GM19239 (cell line): ENCODE results near the gene AKAP8.
"Not testable (repeated sequence)": the region's sequence is repeated elsewhere in the genome, so short reads cannot be mapped to it uniquely, and the experiment has no call there.

Source experiments
- DNase-seq: peaks from one replicate; pipeline ENCODE4 v3.0.0; 2011; ENCODE audit warnings: low spot score; ENCODE audit not compliant: insufficient read length
- FAIRE-seq: peaks from 2 replicates; lab custom pipeline; 2011; peaks lifted over from hg19 to GRCh38; lab: Jason Lieb, UNC

Gene AKAP8

DNA sequence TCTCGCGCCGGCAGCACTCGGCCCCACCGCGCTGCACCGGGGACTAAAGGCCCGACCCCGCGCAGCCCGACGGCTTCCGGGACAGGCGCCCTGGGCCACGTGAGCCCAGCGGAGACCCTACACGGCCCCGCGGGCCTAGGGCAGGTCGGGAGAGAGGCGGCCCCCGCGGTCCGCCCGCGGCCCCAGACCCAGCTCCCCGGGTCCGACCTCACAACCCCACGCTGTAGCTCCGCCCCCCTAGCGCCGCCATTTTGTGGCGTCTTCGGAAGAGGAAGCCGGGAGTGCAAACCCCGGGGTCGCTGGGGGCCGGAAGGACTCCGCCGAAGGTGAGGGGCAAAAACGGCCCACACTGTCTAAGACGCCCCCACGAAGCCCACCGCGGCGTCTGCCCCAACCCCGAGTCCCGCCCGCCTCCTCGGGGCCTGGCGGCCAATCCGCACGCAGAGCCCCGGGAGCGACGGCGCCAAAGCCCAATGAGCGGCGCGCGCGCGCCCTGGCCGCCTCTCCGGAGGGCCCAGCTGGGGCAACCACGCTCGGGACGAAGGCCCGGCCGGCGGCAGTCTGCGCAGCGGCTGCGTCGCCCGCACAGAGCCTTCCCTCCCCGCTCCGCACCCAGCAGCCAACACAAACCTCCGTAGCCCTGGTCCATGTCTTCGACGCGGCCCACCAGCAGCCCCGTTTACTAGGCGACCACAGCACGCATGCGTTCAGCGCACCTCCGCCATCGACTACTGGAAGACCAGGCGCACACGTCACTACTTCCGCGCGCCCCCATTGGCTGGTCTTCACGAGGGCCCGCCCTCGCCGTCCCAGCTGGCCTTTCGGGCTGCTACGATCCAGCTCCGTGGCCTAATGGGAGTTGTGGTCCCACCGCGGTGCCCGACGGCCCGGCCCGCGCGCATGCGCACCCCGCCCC, at the start of gene AKAP8:
Gene AKAP8, minus strand, starts transcription at position 705 of the 916 bp plus-strand sequence. Its CDS starts 56 bp downstream, at position 649.
- peak; percentile 96 for DNase-seq
- peak; percentile 96 for FAIRE-seq

DNA sequence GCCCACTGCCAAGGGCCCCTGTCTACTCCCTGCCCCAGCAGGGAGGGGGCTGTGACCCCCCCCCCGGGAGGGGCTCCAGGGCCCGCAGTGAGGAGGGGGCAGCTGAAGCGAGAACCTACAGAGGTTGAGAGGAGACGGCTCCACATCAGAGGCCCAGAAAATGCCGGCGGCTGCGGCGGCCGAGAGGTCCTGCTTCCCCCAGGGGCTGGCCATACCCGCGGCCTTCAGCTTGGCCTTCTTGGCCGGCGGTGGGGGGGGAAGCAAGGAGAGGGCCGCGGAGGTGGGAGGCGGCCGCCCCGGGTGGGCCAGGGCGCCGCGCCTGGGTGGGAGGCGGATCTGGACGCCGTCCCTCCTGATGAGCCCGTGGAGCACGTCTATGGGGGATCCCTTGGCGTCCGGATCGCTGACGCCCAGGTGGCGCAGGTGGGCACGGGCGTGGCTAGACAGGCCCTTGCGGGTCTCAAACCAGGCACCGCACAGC, 48.4 kb upstream of the AKAP8 start:
- no peak for DNase-seq
- FAIRE-seq = no peak

DNA sequence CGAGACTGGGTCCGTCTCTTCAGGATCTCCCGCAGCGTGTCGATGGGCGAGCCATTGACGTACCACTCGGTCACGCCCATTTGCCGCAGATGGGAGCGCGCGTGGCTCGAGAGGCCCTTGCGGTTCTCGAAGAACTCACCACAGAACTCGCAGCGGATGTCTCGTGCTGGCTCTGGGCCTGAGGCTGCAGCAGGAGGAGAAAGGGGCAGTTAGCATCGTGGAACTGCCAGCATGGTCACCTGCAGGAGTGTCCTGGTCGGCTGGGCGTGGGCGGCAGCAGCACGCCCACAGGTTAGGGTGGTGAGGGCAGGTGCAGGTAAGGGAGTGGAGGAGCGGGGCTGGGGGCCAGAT, 47.7 kb upstream of the AKAP8 start:
- DNase-seq = no peak
- no peak for FAIRE-seq

DNA sequence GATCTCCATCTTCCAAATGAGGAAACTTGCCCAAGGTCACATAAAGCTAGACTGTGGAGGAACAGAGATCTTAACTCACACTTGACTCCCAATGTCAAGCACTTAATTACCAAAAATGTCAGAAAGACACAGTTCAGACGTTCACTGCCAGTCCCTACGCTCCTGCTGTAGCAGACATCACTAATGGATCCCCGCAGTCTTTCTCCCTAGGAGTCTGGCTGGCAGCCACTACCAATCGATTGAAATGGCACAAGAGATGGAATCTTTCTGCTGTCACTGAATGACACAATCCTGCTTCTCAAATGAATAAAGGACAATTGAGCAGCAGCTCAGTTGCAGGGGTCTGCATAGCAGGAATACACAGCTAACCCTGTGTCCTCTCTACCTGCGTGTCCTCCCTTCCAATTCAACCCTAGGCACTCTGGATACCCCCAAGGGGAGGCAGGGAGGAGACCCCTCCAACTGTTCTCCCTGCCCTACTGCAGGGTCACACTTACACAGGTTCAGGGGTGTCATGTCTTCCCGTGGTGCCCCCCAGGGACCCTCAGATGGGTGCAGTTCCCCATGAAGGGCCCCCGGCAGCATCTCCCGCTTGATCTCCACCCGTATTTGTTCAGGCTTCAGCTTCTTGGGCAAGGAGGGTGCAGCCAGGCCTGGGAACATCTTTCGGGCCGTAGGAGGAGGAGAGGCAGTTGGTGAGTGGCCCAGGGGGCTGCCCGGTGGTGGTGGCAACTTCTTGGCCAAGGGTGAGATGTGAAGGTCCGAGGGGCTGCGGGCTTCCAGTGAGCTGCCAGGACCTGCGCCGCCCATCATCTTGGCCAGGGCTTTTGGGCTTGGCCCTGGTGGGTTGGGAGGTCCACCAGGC, 47.1 kb upstream of the AKAP8 start:
- no peak for DNase-seq
- no peak for FAIRE-seq

DNA sequence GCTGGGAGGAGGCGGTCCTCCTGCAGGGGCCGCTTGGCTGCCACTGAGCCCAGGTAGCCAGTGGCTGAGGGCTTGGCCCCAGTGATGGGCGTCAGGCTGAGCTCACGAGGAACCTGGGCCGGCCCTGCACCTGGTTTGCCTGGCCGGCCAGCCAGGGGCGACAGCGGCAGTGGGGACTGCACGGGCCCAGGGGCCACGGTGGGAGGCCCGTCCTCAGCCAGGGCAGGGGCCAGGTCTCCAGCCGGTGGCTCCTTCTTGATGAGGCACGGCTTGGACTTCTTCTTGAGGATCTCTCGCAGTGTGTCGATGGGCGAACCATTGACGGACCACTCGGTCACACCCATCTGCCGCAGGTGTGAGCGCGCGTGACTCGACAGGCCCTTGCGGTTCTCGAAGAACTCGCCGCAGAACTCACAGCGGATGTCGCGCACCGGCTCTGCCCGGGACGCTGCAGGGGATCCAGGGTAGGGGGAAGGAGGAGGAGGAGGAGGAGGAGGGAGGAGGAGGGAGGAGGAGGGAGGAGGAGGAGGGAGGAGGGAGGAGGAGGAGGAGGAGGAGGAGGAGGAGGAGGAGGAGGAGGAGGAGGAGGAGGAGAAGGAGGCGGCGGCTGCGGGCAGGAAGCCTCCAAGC, 45.8 kb upstream of the AKAP8 start:
- FAIRE-seq (no peak), DNase-seq (no peak)

DNA sequence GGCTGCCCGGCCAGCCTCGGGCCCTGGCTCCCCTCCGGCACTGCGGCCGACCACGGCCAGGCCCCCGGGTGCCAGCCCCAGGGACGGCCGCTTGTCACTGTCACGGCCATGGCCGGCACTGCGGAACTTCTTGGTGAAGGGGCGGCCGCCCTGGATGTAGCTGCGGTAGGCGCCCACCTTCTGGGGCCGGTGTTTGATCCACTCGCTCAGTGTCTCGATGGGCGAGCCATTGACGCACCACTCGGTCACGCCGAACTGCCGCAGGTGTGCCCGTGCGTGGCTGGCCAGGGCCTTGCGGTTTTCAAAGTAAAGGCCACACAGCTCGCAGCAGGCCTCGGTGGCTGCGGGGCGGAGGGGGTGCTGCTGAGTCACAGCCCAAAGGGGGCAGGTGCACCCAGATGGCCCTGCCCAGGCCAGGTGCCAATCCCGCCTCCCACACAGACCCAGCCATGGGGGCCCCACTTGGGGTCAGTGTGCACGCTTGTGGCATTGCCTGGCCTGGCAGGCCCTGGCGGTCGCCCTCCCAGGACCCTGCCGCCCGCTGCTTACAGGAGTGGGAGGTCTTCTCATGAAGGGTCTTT, 45.2 kb upstream of the AKAP8 start:
- DNase-seq = no peak
- no peak for FAIRE-seq

DNA sequence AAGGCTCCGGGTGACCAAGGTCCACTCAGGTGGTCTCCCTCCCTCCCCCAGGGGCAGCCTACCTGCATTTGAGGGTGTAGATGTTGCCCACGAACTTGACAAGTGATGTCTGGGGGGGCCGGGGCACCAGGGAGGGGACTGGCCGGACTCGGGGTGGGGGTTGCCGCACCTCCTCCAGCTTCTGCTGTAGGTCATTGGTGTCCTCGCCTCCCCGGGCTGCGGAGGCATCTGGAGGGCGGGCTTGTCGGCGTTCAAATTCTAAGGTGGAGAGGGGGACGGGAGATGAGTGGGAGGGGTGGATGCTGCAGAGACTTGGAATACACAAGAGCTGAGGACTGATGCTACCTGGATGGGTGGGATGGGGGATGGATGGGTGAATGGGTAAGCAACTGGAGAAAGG, 44.5 kb upstream of the AKAP8 start:
- FAIRE-seq (no peak), DNase-seq (no peak)

DNA sequence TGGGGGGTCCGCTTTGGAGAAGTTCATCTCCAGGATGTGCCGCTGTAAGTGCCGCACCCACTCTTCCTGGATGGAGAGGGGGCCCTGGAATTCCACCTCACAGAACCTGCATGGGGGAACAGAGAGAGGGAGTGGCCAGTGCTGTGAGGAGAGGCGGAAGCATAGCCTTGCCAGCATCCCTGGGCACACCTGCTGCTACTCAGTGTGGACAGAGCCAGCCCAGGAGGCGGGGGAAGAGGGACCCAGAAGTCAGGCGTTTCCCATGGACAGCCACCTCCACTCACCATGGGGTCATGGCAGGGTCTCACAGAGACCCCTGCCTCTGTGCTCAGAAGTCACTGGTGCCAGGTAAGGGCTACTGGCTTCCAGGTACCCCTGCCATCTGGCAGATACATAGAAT, 43.5 kb upstream of the AKAP8 start:
- DNase-seq (no peak), FAIRE-seq (no peak)

DNA sequence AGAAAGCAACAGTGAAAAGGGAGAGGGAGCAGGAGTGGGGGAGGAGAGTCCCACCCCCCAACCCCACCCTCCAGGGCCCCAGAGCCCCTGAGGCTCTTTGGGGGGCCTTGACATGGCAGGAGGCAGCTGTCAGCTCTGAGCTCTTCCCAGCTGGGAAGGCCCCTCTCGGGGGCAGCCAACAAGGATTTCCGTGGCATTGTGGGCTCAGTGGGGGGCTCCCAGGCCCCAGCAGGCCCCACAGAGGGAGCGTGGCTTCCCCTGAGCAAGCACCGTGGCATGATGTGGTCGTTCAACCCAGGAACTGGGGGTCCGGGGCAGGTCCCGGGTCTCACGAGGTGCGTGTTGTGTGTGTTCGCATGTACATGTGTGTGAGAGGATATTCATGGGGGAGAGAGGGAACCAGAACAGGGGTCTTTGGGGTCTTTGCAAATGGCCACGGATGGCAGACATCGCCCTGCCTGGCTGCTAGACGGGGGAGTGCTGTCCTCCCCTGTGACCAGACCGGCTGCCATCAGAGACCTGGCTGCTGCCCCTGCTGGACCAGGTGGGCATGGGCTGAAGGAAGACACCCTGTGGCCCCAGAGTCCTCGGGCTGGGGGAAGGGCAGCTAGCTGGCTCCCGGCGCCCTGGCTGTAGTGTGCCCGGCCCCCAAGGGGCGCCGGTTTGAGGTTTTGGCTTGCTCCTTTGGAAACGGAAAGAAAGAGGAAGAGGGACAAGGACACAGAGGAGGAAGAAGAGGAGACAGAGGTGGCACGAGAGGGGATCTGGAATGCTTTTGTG, 42.9 kb upstream of the AKAP8 start:
- DNase-seq (no peak), FAIRE-seq (no peak)

DNA sequence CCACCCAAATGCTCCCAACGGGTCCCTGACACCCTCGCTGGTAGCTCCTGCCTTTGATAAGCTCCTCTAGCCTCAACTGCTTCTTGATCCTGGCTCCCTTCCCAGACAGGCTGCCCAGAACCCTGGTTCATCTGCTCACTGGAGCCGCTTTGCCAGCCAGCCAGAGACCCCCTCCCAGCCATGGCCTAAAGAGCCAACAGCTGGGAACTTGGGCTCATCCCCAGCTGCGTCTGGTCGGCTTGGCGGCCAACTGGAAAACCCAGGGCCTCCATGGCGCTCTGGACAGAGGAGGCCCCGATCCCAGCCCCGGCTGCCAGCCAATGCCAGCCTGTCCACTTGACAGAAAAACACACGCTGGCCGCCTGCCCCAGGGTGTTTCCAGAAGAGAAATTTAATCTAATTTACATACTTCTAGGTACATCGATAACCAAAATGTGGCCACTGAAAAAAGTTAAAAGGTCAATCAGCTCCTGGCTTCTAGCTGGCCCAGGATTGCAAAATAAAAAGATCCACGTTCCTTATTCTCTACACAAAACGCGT, 42.2 kb upstream of the AKAP8 start:
- no peak for FAIRE-seq
- no peak for DNase-seq

DNA sequence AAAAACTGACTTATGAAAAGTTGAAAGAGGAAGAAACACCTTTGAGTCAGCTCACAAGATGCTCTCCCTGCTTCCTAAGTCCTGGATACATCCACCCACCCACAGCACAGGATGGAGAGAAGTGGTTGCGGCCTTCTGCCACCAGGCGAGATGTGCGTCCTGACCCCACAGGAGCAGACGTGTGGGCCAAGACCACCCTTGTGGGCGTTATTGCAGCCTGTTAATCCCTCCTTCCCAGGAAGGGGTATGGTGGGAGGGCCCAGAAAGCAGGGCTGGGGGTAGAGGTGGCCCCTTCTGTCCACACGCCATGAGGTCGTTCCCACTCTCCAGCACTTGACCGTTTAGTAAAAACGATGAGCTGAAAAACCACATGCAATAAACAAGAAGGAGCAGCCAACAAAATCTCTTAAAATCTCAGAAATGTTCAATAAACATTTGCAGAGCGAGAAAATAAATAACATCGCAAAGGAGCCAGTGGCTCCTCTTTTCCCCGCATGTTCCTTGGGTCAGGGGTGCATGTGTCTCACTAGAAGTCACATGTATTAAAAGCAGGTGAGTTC, 41.6 kb upstream of the AKAP8 start:
- FAIRE-seq = no peak
- DNase-seq = no peak

DNA sequence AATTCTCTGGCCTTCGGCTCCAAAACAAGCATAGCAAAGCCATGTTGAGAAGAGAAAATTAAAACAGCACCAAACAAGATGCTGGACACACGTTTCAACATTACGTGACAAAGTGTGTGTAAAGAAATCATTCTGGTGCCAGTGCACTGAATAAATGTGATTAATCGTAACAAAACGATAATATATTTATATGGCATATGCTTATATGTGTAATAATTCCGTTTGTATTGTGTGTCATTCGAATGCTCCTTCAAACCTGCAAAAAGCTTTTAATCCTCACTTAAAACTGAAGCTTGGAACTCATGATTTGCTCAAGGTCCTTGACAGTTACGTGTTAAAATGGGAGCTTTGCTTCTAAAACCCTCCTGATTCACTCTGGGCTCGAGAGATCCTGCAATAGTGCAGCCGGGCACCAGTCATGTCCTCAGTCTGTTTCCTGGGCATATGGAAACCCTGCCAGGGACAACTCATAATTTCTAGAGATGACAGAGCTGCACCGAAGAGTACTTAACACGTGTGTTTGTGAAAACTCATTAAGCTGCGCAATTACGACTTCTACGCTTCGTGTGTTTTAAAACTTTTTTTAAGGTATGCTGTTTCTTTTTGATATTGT, 39.9 kb upstream of the AKAP8 start:
- DNase-seq = no peak
- no peak for FAIRE-seq

DNA sequence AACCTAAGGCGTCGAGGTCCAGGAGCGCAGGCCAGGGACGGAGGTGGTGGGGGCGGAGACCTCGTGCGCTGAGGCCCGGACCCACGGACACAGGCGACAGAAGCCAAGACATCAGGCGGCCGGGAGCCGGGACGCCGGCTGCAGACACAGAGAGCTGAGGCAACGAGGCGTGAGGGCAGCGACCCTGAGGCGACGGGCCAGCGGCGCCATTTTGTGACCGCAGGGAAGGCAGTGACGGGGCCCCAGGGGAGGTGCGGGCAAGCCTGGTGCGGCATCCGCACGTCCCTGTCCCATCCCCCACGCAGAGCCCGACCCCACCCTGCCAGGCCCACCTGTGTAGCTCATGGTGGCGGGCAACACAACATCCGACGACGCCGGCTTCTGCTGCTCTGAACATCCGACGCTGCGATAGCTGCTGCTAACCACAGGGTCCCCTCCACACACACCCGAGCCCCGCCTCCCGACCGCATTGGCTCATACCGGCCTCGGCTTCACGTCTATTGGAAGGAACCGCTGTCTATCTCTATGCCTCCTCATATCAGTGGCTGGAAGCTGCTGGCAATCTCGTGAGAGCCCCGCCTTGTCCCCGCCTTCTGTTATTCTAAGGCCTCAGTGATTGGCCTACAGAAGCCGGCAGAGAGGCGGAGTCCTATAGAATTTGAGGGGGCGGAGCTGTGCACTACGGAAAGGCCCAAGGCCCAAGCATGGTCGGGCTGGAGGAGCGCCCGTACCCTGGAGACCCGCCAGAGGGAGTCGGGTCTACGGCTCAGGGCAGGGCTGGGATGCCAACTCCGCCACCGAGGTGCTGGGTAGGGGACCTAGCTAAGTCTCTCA, 39.2 kb upstream of the AKAP8 start, which contains the start of gene AKAP8L:
Gene AKAP8L, minus strand, starts transcription at position 410 of the 834 bp plus-strand sequence. Its CDS starts 65 bp downstream, at position 345.
- peak; percentile 94 for FAIRE-seq
- peak; percentile 98 for DNase-seq

DNA sequence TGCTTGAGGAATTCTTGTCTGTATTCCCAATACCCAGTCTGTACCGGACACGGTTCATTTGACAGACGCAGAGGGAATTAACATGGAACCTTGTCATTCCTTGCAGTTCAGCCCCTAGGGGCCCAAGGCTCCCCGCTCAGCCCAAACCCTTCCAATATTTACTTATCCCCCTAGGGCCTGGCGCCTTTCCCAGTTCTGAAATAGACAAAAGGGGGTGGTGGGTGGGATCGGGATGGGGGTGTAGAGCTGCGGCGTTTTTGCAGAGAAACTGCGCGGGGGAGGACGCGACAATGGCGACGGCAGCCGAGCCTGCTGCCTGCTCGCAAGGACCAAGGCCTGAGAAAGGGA, 38.6 kb upstream of the AKAP8 start:
- no peak for DNase-seq
- FAIRE-seq = no peak

DNA sequence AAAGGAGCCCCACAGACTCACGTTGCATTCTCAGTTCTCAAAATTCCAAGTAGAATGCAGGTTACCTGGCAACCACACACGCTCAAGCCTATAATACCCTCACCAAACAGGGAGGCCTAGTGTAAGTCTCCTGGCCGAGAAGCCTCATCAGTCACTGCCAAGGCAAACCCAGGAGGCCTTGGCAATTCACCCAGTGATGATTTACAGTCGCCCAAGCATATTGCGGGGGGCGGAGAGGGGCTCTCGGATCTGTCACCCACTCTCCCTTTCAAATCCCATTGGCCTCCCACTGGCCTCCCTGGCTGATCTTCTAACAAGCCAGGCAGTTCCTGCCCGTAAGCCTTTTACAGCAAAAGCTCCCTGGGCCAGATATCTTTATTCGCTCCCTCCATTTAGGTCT, 38.1 kb upstream of the AKAP8 start:
- FAIRE-seq (no peak), DNase-seq (no peak)

DNA sequence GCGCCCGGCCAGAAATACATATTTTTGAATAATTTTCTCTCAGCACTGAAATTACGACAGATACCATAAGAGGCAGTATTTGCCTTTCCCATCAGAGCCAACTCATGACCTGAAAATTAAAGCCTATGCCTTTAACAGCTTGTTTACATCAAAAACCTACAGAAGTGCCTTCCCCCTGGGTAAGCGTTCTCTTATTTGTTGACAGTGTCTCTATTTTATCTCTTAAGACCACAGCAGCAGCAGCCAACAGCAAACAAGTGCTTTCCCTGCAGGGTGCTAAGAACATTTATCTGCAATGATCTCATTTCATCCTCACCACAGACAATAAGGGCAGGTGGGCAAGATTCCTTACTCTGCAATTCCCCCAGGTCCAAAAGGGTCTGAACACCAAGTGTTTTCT, 33.2 kb upstream of the AKAP8 start:
- DNase-seq = no peak
- FAIRE-seq = no peak

DNA sequence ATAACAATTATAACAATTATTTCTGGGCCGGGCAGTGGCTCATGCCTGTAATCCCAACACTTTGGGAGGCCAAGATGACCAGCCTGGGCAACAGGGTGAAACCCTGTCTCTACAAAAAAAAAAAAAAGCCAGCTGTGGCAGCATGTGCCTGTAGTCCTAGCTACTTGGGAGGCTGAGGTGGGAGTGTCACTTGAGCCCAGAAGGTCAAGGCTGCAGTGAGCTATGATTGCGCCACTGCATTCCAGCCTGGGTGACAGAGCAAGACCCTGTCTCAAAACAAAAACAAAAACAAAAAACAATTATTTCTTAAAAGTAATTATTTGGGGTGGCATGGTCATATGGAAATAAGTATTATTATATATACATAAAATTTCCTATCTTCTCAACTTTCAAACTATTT, 31.8 kb upstream of the AKAP8 start:
- not testable (repeated sequence) for DNase-seq, FAIRE-seq

DNA sequence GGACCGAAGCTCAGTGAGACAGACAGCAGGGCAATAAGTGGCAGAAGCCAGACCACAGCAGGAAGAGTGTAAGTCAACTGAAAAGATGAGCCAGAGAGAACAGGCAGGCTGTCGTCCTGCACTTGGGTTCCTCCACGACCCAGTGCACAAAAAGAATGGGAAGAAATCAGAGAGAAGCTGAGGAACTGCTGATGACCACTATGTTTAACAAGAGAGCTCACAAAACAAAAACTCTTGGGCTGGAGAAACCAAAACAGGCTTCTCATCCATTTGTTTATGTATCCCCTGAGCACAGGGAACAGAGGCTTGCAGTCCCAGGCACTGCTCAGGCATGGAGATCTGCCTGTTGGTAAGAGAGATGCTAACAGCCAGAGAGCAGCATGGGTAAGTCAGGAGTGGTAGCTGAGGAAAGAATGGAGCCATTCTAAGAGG, 25.2 kb upstream of the AKAP8 start:
- FAIRE-seq (no peak), DNase-seq (no peak)
